Measurements from ENCODE around the gene SRSF10. TPM values are rescaled to one million over a fixed set of nuclear protein-coding genes. Genes with fewer than 3 reads are reported as not detected.

SRSF10 gene
- total and polyA plus RNA-seq, 9 of the 15 experiments (the other 6 are each of a cell fraction or from before 2014, with no cell fraction given), result 154 to 264 (median 205) TPM

DNA sequence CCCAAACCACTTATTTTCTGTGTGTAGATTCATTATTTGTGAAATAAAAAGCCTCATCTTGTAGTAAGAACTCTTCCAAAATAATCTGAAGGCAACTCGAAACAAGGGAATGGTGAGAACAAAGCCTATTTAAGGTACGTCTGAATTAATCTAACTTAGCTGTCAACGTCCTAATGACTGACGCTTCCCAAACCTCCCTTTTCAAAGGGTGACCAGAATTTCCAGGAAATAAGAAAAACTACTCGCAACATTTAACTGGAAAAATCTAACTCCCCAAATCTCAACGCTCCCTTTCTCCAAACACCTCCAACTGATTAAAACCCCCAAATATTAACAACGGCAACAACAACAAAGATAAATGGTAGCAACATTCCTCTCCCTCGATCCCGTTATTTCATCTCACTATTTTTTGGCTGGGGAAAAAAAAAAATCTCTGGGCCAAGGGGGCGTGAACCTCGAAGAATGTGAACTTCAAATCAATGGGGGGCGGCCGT lies 693 bp downstream of the SRSF10 start (continued):
- no peak for TF ChIP-seq THAP7 (CRISPR knock-in tag; IDR thresholded peaks at IDR 0.05)
- TF ChIP-seq NEUROD1 (IDR thresholded peaks at IDR 0.05; ENCODE audit: borderline replicate concordance, low read depth, low read length, partially characterized antibody), result no peak
- TF ChIP-seq, protein P1, sequence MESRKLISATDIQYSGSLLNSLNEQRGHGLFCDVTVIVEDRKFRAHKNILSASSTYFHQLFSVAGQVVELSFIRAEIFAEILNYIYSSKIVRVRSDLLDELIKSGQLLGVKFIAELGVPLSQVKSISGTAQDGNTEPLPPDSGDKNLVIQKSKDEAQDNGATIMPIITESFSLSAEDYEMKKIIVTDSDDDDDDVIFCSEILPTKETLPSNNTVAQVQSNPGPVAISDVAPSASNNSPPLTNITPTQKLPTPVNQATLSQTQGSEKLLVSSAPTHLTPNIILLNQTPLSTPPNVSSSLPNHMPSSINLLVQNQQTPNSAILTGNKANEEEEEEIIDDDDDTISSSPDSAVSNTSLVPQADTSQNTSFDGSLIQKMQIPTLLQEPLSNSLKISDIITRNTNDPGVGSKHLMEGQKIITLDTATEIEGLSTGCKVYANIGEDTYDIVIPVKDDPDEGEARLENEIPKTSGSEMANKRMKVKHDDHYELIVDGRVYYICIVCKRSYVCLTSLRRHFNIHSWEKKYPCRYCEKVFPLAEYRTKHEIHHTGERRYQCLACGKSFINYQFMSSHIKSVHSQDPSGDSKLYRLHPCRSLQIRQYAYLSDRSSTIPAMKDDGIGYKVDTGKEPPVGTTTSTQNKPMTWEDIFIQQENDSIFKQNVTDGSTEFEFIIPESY (CRISPR knock-in tag; IDR thresholded peaks at IDR 0.05), result no peak
- TF ChIP-seq, protein P2, sequence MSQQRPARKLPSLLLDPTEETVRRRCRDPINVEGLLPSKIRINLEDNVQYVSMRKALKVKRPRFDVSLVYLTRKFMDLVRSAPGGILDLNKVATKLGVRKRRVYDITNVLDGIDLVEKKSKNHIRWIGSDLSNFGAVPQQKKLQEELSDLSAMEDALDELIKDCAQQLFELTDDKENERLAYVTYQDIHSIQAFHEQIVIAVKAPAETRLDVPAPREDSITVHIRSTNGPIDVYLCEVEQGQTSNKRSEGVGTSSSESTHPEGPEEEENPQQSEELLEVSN (IDR thresholded peaks at IDR 0.05; ENCODE audit: borderline replicate concordance in 1 of 2, extremely low read depth in 1 of 2, insufficient read depth in 1 of 2, insufficient read length in 1 of 2, low read depth in 1 of 2, low read length in 1 of 2, poor library complexity in 1 of 2, severe bottlenecking in 1 of 2), result no peak
- TF ChIP-seq ZNF436 (CRISPR knock-in tag; IDR thresholded peaks at IDR 0.05), result no peak
- no peak for TF ChIP-seq NUFIP1 (IDR thresholded peaks at IDR 0.05; ENCODE audit: partially characterized antibody)
- TF ChIP-seq, protein P3, sequence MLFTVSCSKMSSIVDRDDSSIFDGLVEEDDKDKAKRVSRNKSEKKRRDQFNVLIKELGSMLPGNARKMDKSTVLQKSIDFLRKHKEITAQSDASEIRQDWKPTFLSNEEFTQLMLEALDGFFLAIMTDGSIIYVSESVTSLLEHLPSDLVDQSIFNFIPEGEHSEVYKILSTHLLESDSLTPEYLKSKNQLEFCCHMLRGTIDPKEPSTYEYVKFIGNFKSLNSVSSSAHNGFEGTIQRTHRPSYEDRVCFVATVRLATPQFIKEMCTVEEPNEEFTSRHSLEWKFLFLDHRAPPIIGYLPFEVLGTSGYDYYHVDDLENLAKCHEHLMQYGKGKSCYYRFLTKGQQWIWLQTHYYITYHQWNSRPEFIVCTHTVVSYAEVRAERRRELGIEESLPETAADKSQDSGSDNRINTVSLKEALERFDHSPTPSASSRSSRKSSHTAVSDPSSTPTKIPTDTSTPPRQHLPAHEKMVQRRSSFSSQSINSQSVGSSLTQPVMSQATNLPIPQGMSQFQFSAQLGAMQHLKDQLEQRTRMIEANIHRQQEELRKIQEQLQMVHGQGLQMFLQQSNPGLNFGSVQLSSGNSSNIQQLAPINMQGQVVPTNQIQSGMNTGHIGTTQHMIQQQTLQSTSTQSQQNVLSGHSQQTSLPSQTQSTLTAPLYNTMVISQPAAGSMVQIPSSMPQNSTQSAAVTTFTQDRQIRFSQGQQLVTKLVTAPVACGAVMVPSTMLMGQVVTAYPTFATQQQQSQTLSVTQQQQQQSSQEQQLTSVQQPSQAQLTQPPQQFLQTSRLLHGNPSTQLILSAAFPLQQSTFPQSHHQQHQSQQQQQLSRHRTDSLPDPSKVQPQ (CRISPR knock-in tag; IDR thresholded peaks at IDR 0.05; ENCODE audit: borderline replicate concordance), result no peak
- no peak for TF ChIP-seq FOXJ2 (tag; IDR thresholded peaks at IDR 0.05)
- TF ChIP-seq BCOR (IDR thresholded peaks at IDR 0.05), result no peak
- no peak for TF ChIP-seq CBFA2T3 (IDR thresholded peaks at IDR 0.05)
- no peak for TF ChIP-seq ZFP1 (CRISPR knock-in tag; IDR thresholded peaks at IDR 0.05)
- TF ChIP-seq XRCC3 (IDR thresholded peaks at IDR 0.05), result no peak
- no peak for TF ChIP-seq CBX8 (IDR thresholded peaks at IDR 0.05; ENCODE audit: borderline replicate concordance, extremely low read depth, low read depth, low read length, poor library complexity, severe bottlenecking)
- no peak for TF ChIP-seq ZFPM2 (CRISPR knock-in tag; IDR thresholded peaks at IDR 0.05)
- TF ChIP-seq ZC3H4 (CRISPR knock-in tag; IDR thresholded peaks at IDR 0.05; ENCODE audit: borderline replicate concordance), result no peak
- no peak for TF ChIP-seq POLR3A (IDR thresholded peaks at IDR 0.05; ENCODE audit: borderline replicate concordance, extremely low read depth, insufficient read depth, insufficient read length)
- TF ChIP-seq CREB3L1 (IDR thresholded peaks at IDR 0.05; ENCODE audit: borderline replicate concordance, low read depth), result no peak

All from K562 (cell line).